Measurements from ENCODE around the gene ISYNA1. TPM values are rescaled to one million over a fixed set of nuclear protein-coding genes. Genes with fewer than 3 reads are reported as not detected.
A peak's percentile ranks its signal among the peaks of the same experiment; 100 is the strongest.

ISYNA1 gene
- total and polyA plus RNA-seq, 2 of the 13 experiments (the other 11 are each of a cell fraction or from before 2014, with no cell fraction given): 29.6 to 48.5 TPM

DNA sequence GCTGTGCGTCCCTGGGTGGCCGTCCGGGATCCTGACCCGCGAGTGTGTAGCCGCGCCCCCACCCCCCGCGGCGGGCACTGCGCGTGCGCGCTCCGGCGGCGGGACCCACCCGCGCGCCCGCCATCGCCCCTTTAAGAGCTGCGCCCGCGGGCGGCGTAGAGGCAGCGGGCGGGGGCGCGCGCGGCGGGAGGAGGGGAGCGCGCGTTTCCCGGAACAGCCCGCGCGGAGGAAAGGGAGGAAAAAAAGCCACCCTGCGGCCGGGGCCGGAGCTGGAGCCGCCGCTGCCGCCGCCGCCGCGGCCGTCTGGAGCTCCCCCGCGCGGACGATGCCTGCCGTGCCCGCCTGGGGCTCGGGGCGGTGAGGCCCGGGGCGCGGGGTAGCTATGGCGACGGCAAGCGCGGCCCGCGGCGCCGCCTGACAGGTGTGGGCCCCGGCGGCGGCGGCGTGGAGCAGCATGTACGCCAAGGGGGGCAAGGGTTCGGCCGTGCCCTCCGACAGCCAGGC, 18.7 kb downstream of the ISYNA1 start, which contains the start of gene SSBP4 (continued):
- TF ChIP-seq FOXP4 (CRISPR knock-in tag; IDR thresholded peaks at IDR 0.05) (no peak), RBFOX2 (IDR thresholded peaks at IDR 0.05; ENCODE audit: low read depth, low read length) (peak; percentile 60; the same call in 1 of the 2 replicates), ZNF563 (CRISPR knock-in tag; IDR thresholded peaks at IDR 0.05) (peak; percentile 73), BATF2 (CRISPR knock-in tag; IDR thresholded peaks at IDR 0.05) (no peak), TEAD3 (CRISPR knock-in tag; optimal IDR thresholded peaks at IDR 0.05; ENCODE audit: borderline replicate concordance) (no peak), ZNF451 (CRISPR knock-in tag; IDR thresholded peaks at IDR 0.05) (no peak), RFX3 (CRISPR knock-in tag; IDR thresholded peaks at IDR 0.05) (0 out of 2 replicates have a peak, but pooled peaks have one; percentile 25), AKAP8 (CRISPR knock-in tag; IDR thresholded peaks at IDR 0.05) (no peak), HOXD1 (CRISPR knock-in tag; IDR thresholded peaks at IDR 0.05) (no peak), ZBTB42 (CRISPR knock-in tag; IDR thresholded peaks at IDR 0.05) (no peak), ZBTB1 (CRISPR knock-in tag; IDR thresholded peaks at IDR 0.05; ENCODE audit: borderline replicate concordance) (no peak), RNF2 (conservative IDR thresholded peaks at IDR 0.05; ENCODE audit: low read depth) (0 out of 2 replicates have a peak, but pooled peaks have one; percentile 52), NFE2L1 (CRISPR knock-in tag; IDR thresholded peaks at IDR 0.05; ENCODE audit: borderline replicate concordance) (no peak)
- TF ChIP-seq, protein P1, sequence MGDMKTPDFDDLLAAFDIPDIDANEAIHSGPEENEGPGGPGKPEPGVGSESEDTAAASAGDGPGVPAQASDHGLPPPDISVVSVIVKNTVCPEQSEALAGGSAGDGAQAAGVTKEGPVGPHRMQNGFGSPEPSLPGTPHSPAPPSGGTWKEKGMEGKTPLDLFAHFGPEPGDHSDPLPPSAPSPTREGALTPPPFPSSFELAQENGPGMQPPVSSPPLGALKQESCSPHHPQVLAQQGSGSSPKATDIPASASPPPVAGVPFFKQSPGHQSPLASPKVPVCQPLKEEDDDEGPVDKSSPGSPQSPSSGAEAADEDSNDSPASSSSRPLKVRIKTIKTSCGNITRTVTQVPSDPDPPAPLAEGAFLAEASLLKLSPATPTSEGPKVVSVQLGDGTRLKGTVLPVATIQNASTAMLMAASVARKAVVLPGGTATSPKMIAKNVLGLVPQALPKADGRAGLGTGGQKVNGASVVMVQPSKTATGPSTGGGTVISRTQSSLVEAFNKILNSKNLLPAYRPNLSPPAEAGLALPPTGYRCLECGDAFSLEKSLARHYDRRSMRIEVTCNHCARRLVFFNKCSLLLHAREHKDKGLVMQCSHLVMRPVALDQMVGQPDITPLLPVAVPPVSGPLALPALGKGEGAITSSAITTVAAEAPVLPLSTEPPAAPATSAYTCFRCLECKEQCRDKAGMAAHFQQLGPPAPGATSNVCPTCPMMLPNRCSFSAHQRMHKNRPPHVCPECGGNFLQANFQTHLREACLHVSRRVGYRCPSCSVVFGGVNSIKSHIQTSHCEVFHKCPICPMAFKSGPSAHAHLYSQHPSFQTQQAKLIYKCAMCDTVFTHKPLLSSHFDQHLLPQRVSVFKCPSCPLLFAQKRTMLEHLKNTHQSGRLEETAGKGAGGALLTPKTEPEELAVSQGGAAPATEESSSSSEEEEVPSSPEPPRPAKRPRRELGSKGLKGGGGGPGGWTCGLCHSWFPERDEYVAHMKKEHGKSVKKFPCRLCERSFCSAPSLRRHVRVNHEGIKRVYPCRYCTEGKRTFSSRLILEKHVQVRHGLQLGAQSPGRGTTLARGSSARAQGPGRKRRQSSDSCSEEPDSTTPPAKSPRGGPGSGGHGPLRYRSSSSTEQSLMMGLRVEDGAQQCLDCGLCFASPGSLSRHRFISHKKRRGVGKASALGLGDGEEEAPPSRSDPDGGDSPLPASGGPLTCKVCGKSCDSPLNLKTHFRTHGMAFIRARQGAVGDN (CRISPR knock-in tag; IDR thresholded peaks at IDR 0.05): 0 out of 2 replicates have a peak, but pooled peaks have one; percentile 19
- TF ChIP-seq, protein P2, sequence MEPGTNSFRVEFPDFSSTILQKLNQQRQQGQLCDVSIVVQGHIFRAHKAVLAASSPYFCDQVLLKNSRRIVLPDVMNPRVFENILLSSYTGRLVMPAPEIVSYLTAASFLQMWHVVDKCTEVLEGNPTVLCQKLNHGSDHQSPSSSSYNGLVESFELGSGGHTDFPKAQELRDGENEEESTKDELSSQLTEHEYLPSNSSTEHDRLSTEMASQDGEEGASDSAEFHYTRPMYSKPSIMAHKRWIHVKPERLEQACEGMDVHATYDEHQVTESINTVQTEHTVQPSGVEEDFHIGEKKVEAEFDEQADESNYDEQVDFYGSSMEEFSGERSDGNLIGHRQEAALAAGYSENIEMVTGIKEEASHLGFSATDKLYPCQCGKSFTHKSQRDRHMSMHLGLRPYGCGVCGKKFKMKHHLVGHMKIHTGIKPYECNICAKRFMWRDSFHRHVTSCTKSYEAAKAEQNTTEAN (CRISPR knock-in tag; conservative IDR thresholded peaks at IDR 0.05): 0 out of 2 replicates have a peak, but pooled peaks have one; percentile 46
- TF ChIP-seq, protein P3, sequence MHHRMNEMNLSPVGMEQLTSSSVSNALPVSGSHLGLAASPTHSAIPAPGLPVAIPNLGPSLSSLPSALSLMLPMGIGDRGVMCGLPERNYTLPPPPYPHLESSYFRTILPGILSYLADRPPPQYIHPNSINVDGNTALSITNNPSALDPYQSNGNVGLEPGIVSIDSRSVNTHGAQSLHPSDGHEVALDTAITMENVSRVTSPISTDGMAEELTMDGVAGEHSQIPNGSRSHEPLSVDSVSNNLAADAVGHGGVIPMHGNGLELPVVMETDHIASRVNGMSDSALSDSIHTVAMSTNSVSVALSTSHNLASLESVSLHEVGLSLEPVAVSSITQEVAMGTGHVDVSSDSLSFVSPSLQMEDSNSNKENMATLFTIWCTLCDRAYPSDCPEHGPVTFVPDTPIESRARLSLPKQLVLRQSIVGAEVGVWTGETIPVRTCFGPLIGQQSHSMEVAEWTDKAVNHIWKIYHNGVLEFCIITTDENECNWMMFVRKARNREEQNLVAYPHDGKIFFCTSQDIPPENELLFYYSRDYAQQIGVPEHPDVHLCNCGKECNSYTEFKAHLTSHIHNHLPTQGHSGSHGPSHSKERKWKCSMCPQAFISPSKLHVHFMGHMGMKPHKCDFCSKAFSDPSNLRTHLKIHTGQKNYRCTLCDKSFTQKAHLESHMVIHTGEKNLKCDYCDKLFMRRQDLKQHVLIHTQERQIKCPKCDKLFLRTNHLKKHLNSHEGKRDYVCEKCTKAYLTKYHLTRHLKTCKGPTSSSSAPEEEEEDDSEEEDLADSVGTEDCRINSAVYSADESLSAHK (CRISPR knock-in tag; IDR thresholded peaks at IDR 0.05; ENCODE audit: borderline replicate concordance): no peak
- TF ChIP-seq, protein P4, sequence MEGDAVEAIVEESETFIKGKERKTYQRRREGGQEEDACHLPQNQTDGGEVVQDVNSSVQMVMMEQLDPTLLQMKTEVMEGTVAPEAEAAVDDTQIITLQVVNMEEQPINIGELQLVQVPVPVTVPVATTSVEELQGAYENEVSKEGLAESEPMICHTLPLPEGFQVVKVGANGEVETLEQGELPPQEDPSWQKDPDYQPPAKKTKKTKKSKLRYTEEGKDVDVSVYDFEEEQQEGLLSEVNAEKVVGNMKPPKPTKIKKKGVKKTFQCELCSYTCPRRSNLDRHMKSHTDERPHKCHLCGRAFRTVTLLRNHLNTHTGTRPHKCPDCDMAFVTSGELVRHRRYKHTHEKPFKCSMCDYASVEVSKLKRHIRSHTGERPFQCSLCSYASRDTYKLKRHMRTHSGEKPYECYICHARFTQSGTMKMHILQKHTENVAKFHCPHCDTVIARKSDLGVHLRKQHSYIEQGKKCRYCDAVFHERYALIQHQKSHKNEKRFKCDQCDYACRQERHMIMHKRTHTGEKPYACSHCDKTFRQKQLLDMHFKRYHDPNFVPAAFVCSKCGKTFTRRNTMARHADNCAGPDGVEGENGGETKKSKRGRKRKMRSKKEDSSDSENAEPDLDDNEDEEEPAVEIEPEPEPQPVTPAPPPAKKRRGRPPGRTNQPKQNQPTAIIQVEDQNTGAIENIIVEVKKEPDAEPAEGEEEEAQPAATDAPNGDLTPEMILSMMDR (CRISPR knock-in tag; IDR thresholded peaks at IDR 0.05): peak; percentile 34; the same call in 1 of the 2 replicates
